RPMI7951 (cell line): Measurements from ENCODE around the gene PPP2CA. TPM values are rescaled to one million over a fixed set of nuclear protein-coding genes. Genes with fewer than 3 reads are reported as not detected.
"Not testable (repeated sequence)": the region's sequence is repeated elsewhere in the genome, so short reads cannot be mapped to it uniquely, and the experiment has no call there.

ENCODE experiments used
- DNase-seq: peaks from one replicate; pipeline ENCODE4 v3.0.0-alpha.2; 2012; ENCODE audit warnings: low read depth
- total RNA-seq: library from RNA; depleted of rRNA; stranded (reverse); fragments of >200 nt; shearing (Covaris generic); gene quantifications from 2 replicates; pipeline ENCODE4 v1.2.3, GENCODE V29; 2014

PPP2CA gene
- total RNA-seq, 1 experiment from 2014 or later: 58.8 TPM

DNA sequence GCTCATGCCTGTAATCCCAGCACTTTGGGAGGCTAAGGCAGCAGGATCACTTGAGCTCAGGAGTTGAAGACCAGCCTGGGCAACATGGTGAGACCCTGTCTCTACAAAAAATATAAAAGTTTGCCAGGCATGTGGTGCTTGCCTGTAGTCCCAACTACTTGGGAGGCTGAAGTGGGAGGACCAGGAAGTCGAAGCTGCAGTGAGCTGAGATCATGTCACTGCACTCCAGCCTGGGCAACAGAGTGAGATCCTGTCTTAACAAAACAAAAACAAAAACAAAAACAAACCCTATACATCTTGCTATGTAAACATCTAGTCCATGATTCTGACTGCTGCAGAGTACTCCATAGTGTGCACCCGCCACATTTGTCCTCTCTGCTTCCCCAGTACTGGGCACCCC, 19.8 kb upstream of the PPP2CA start:
- no peak for DNase-seq

DNA sequence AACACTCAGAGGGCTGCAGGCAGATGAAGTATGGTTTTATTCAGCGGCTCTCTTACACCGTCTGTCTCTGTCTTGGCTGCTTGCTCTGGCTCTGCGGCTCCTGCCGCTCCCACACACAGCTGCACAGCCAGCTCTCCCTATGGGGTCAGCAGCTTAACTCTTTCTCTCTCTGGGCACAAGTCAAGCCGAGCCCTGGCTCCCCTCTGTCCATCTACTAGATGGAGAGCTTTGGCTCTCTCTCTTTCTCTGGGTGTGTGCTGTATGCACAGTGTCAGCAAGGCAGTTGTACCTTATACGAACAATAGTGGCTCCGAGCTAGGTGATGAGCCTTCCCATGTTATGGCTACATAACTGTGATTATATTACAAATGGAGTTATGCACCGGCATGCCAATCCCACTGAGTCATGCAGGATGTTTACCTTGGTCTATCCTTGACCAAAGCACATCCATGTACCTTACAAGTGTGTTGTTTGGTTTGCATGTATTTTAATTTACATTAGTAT, 19.3 kb upstream of the PPP2CA start:
- DNase-seq: peak; percentile 36

DNA sequence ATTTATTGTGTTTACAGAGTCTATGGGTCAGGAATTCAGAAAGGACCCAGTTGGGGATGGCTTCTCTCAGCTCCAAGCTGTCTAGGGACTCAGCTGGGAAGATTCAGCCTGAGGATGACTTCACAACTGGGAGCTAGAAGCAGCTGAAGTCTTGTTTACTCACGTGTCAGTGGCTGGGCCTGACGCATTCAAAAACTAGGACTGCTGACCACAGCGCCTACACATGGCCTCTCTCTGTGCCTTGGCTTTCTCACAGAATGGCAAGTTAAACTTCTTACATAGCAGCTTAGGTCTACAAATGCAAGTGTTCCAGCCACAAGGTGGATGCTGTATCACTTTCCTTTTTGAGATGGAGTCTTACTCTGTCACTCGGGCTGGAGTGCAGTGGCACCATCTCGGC, 16.3 kb upstream of the PPP2CA start:
- peak; percentile 59 for DNase-seq

DNA sequence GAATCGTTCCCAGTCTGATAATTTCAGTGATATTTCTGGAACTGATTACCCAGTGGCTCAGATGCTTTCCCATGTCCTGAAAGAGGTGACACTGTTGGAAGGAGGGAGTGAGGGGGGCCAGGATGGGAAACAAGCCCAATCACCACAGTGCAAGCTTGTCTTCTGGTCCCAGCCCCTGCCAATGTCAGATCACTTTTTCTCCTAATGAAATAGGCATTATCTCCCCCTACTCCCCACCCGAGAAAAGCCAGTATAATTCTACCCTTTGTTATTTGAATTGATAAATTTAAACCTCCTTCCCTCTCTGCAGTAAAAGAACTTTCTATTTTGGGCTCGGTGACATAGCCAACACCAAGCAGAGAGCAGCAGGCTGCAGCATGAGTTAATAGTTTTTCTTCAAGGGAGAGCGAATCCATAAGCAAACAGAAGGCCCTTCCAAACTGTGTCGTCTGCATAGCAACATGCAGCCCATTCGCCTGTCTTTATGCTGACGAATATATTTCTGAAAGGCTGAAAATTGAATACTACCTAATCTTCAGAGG, 14.6 kb upstream of the PPP2CA start:
- DNase-seq: peak; percentile 17

DNA sequence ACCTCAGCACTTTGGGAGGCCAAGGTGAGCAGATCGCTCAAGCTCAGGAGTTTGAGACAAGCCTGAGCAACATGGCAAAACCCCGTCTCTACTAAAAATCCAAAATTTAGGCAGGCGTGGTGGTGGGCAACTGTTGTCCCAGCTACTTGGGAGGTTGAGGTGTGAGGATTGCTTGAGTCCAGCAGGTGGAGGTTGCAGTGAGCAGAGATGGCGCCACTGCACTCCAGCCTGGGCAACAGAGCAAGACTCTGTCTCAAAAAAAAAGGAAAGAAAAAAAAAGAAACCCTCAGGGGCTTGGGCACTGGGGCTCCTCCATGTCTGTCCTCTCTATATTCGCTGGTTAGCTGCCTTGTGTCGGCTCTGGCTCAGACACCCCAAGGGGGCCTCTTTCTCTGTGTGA, 10.9 kb upstream of the PPP2CA start:
- DNase-seq: no peak

DNA sequence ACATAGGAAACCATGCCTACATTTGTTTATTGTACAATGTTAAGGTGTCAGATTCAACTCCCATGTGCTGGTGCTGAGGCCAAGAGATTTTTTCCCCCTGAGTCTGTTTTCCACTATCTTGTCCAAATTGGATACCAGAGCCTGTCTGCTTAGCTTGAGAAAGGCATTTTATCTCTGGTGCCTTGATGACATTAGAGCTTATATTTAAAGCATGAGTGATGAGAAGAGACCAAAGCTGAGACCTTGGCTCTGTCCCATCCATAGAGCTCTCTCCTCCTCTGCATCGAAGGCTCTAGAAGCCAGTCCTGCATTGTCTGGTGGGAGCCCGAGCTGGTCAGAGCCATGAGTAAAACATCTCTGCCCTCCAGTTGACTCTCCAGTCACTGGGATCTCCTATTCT, 10.4 kb upstream of the PPP2CA start:
- DNase-seq: no peak

DNA sequence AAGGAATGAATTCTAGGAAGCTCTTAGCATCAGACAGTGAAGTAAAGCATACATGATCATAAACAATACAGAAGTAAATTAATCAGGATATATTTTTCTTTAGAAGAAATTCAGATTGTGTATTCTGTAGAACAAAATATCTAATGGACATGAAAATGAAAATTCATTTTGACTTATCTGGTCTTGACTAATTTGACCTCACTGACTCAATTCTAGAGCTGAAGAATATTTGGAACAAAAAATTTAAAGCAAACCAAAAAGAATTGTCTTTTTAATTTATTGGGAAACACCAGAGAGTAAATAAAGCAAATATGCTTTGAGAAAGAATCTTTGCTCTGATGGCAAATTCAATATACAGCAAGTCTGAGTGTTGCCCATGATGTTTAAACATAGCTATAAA, 2.8 kb upstream of the PPP2CA start:
- DNase-seq: no peak

DNA sequence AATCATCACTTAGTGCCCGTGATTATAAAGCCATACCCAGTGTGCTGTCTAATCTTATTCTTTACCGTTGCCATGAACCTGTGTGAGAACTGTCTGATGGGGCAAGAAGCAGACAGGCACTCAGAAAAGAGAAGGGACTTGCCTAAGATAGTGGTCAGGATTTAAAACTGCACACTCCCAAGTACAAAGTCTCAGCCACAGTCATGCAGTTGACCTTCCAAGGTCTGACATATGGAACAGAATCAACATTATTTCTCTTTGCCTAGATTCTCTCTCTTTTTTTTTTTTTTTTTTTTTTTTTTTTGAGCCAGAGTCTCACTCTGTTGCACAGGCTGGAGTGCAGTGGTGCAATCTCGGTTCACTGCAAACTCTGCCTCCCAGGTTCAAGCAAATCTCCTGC, 1.9 kb upstream of the PPP2CA start:
- DNase-seq: no peak

DNA sequence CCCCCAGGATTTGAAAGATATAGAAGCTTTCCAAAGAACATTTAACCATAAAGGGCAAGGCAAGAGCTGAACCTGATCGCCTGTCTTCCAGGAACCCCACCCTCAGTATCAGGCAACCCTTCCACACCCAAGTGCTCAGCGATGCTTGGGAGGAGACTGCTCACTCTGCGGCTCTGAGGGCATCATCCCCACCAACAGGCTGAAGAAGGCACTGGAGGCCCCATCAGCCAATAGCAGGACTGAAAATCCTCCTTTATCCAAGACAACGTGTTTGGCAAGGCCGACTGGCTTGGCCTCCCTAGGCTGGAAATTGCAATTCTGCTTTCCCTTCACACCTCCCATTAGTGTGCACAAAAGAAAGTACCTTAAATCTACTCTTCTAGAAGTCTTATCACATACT, 1.4 kb upstream of the PPP2CA start:
- DNase-seq: no peak

DNA sequence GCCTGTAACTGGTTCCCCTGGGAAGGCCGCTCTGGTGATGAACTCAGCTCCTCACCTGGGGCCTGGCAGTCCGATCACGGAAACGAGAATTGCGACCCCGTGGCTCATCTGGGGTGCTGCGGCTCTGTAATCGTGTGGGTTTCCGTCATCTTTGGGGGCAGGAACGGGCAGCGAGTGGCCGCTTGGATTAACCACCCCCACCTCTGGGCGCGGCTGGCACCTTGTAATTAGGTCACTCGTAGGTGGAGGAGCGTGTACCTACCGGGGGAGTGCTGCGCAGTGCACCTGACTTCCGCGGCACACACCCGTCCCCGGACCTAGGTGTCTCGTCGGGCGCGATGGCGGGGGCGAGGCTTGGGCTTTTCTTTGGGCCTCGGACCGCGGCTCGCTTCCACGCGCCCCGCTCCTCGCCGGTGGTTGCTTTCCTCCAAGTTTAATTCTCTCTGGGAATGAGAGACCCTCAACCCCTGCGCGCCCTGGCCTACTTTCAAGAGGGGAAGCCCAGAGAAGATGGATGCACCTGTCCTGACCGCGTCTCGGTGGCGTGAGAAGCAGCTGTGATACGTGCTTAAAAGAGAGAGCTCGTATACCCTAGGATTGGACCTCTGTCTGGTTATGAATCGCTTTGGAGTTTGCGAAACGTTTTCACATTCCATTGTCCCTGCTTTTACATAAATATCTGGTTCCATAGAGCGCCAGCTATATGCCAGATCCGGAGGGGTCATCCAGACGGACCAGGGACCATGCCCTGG, 744 bp upstream of the PPP2CA start:
- DNase-seq: no peak

DNA sequence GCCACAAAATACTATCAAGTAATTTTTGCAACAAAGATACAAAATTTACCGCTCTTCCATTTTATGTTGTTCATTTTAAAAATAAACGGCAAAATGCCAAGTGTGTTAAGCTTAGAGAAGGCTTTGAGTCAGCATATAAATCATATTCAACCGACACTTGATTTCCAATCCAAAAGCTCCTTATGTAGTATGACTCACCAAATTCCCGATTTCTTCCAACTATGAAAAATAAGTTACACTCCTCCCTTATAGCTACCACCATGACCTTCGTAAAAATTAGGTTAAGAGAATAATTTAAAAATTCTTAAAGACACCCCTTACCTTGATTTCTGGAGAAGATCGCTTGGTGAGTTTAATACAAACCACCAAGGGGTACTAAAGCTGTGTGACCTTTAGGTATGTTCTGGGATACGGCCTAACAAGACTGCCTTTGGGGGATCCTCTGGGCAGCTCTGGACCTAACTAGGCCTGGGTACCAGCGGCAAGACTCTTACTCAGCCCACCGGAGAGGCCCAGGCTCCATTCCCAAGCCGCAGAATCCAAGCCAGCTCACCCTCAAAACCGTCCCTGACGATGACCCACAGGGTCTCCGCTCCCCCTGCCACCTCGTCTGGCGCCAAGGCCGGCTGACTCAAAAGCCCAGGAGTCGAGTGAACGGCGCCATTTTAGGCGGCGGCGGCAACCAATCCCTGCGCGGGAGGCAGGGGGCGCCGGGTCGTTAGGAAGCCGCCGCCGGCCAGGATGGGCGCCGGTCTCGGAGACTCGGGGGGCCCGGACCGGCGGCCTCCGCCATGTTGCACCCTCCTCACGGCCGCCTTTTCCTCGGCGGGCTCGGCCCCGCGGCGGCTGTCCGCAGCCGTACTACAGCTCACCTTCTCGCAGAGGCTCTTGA, 739 bp downstream of the PPP2CA start:
- peak; percentile 48 for DNase-seq

DNA sequence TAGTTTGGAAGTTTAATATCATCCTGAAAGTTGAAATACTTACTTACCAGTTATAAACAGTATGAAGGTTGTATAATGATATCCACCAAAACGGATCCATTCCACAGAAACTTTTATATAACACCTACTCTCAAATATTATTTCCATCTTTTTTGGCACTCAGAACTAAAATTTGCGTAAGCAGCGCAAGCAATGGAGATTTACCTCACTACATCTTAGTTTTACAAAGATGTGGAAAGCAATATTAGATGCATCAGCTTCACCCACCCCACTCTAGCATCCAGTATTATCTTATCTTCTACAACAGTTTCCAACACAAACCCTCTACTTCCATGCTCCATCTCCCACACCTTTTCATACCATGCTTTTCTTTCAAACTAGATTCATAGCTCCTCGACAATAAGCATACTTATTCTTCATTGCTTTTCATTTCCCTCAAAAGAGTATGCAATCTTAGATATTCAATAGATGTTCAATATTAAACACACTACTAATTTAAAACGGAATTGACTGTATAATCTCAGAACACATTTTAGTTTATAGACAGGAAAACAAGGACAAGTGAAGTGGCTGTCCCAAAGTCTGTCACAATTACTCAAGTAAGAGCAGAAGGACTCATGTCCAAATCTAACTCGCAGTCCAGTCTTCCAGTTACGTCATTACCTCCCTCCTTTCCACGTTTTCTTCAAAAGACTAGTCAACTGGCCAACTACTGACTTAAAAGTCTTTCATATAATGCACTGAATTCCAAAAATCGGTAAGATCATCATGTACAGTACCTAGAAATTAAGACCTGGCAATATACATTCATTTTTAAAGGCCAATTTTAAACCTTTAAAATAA, 2.2 kb downstream of the PPP2CA start:
- DNase-seq: peak; percentile 14

DNA sequence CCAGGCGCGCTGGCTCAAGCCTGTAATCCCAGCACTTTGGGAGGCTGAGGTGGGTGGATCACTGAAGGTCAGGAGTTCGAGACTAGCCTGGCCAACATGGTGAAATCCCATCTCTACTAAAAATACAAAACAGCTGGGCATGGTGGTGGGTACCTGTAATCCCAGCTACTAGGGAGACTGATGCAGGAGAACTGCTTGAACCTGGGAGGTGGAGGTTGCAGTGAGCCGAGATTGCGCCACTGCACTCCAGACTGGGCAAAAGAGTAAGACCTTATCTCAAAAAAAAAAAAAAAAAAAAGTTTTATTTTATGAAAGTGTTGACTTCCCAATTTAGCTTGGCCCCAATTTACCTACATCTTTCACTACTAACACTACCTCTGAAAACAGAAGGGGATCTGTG, 4.2 kb downstream of the PPP2CA start:
- DNase-seq: not testable (repeated sequence)

DNA sequence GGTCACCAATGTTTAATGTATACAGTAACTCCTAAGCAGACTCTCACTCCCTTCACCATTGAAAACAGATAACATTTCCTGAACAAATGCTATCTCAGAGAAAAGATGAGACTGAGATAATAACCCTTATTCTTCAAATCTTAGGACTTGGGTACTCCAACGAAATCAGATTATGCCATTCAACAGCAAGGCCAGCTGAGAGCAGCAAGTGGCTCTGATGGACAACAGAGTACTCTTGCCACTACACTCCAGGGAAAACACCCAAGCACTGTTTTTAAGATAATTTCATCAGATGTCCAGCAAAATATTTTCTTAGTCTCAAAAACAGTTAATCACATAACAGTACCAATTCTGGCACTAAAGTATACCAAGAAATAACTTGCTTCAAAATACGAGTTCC, 10.1 kb downstream of the PPP2CA start:
- no peak for DNase-seq

DNA sequence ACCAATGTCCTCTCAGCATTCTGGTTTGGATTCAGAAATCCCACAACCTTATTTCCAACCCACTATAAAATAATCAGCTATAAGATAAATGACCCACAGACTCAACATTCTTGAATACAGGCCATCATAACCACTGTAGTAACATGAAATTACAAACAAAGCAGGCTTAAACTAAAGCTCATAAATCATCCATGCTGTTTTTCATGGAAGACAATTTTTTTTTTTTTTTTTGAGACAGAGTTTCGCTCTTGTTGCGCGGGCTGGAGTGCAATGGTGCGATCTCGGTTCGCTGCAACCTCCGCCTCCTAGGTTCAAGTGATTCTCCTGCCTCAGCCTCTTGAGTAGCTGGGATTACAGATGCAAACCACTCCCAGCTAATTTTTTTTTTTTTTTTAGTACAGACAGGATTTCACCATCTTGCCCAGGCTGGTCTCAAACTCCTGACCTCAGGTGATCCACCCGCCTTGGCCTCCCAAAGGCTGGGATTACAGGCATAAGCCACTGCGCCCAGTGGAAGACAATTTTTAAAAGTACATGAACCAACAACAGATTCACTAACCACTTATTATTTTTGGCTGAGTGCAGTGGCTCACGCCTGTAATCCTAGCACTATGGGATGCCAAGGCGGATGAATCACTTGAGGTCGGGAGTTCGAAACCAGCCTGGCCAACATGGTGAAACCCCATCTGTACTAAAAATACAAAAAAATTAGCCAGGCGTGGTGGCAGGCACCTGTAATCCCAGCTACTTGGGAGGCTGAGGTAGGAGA, 14.4 kb downstream of the PPP2CA start:
- peak; percentile 23 for DNase-seq

DNA sequence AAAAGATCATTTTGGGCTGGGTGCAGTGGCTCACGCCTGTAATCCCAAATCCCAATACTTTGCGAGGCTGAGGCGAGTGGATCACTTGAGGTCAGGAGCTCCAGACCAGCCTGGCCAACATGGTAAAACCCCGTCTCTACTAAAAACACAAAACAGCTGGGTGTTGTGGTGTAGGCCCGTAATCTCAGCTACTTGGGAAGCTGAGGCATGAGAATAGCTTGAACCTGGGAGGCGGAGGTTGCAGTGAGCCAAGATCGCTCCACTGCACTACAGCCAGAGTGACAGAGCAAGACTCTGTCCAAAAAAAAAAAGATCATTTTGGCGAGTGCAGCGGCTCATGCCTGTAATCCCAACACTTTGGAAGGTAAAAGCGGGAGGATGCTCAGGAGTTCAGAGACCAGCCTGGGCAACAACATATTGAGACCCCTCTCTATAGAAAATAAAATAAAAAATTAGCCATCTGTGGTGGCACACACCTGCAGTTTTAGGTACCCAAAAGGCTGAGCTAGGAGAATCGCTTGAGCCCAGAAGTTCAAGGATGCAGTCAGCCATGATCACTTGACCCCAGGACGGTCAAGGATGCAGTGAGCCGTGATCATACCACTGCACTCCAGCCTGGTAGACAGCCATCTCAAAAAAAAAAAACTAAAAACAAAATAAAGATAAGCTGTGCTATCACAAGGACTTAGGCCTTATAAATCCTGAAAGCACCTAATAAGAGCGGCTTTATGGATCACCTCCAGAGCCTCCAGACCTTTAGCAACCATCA, 16.2 kb downstream of the PPP2CA start:
- DNase-seq: no peak

DNA sequence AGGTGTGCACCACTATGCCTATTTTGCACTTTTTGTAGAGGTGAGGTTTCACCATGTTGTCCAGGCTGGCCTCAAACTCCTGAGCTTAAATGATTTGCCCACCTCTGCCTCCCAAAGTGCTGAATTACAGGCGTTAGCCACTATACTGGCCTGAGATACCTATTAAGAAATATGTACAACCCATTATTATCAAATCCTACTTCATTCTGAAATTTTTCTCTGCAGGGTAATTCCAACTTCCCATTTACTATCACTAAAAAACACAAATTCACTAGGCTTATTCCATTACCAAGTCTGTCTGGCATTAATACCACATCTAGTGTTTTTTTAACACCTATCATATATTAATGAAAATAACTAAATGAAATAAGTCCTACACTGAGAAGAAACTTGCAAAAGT, 18.2 kb downstream of the PPP2CA start:
- DNase-seq: no peak

DNA sequence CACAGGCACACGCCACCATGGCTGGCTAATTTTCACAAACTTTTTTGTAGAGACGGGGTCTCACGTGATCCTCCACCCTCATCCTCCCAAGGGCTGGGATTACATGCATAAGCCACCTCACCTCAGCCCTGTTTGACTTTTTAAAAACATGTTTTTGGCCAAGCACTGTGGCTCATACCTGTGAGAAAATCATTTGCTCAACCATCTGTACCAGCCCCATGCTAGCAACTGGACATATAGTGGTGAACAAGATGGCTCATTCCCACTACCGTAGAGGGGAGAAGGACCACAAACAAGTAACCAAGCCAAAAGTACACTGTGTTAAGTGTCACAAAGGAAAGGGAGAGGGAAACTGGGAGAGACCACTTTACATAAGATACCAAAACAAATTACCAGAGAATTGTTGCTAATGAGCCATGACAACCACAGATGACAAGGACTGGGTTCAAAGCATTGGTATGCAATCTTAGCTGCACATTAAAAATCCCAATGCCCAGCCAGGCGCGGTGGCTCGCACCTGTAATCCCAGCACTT, 19.2 kb downstream of the PPP2CA start:
- no peak for DNase-seq

DNA sequence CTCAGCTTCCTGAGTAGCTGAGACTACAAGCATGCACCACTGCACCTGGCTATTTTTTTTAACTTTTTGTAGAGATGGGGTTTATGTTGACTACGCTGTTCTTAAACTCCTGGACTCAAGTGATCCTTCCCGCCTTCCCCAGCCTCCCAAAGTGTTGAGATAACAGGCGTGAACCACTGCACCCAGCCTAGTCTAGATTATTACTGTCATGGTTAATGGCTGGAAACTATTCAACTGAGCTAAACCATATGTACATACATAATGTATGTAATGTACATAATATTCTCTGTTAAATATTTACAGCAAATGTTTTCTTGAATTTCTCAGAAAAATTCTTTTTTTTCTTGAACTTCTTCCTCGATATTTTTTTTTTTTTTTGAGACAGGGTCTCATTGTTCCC, 21.3 kb downstream of the PPP2CA start:
- DNase-seq: no peak

DNA sequence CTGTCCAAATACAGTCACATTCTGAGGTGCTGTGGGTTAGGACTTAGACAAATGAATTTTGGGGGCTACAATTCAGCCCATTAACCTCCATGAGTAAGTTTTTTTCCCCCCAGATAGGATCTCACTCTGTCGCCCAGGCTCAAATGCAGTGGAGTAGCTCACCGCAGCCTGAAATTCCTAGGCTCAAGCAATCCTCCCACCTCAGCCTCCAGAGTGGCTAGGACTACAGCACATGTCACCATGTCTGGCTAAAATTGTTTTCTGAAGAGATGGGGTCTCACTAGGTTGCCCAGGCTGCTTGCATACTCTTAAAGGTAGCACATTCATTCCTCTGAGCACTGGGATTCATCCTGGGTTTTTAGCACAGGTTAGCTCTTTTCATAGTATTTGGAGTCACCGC, 22.2 kb downstream of the PPP2CA start:
- DNase-seq: no peak
